KBM-7 (cell line): ENCODE measurements around the gene ATRNL1.

ENCODE experiments used
- DNase-seq: peaks from one replicate; pipeline ENCODE4 v3.0.0-alpha.2; 2015
- in situ Hi-C: fragments of 300-500 bp; cut with MboI; formaldehyde crosslinking; loops from 2 replicates; pipeline ENCODE4 v1.14.3; 2020; ENCODE audit warnings: low sequenced_read_pairs, low pct_unique_long_range_greater_than_20kb, mixed read lengths

ATRNL1 gene

DNA sequence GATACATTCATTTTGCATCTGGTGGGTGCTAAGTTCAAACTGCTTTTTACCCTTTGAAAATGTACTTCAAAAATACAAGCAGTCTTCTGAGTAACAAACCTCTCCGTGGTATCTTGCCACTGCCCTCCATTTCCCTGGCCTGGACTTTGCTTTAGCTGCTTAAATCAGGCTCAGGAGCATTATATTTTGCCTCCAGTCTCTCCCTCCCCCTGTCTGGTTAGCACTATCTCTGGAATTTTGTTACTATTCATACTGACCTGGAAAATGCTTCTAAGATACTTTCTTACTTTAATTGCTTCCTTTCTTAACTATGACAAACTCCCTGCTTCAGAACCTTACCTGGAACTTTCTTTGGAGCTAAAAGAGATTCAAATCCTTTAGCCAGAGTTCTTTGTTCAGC, 810.0 kb downstream of the ATRNL1 start:
- no peak for DNase-seq
- in situ Hi-C loops, result no loop called here

DNA sequence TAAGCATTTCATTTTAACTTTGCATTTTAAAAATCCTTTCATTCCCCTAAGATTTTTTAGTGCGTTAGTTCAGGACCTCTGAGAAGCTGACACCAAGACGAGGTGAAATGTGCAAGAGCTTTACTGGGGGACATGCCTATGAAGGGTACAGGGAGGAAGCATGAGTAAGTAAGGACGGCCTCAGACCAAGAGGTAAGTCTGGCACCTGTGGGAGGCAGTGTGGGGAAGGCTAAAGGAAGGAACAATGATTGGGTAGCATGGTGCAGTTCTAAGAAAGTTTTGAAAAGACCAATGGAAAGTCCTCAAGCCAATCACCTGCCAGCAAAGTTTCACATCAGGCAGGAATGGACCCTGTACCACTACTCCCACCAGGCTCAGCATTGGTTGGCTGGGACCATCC, 810.7 kb downstream of the ATRNL1 start:
- in situ Hi-C loops, result no loop called here
- no peak for DNase-seq

DNA sequence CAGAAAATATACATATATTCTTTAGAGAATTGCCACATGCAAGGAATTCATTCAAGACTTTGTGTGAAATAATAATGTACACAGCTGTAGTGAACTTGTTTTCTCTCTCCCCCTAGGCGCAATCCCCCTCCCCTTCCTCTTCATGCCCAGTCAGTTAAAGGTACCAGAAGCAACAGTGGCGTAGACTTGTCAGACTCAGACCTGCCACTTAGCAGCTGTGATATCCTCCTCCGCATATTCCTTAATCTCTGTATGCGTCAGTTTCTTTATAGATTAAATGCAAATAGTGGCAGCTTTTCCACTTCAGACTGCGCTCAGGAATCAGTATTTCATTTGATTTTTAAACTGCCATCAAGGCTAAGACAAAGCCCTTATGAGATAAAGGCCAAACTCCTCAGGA, 815.9 kb downstream of the ATRNL1 start:
- in situ Hi-C loops, result no loop called here
- no peak for DNase-seq

DNA sequence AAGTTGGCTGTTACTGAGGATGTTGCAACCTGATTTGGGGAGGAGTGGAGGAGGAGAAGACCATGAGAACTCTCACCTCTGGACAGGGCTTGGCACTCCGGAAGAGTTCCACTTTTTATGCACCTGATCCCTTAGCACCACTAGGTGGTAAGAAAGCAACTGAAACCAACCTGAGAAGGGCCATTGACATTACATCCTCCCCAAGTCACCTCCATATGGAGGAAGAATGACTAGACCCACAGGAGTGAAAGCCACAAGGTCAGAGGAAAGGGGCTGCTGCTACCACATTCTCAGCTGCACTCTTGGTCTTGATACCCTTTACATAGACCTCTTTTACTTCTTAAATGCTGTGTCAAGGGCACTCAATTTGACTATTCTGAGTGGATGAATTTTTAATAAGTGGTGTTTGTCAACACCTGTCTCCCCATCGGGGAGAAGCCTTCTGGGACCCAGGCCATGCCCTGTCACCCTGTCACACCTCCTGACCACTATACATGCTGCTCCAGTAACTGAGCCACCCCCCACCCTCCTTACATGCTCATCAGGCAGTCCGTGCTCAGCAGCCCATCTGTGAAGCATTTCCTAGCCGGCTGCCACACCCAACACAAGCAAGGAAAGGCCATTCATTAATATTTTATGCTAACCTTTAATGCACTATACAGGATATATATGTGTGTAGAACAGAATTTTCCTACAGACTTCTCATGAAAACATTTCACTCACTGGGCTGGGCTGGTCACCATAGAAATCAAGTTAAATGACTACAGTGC, 817.0 kb downstream of the ATRNL1 start:
- in situ Hi-C loops, result no loop called here
- no peak for DNase-seq

DNA sequence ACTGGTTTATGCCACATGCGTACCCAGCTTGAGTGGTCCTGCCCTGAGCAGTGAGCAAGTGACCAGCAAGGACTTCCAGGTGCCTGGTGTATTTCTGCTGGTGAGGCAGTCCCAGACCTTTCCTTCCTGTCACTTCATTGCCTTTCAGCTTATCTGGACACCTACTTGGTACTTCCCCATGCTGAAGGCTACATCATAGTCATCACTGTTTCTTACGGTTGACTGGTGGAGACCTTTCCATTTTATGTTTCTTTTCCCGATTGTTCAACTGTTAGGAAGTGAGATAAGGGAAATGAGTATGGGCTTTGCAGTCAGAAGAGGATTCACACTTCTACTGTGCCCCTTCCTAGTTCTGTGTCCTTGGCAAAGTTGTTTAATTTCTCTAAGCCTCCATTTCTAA, 821.3 kb downstream of the ATRNL1 start:
- in situ Hi-C loops, result no loop called here
- no peak for DNase-seq

DNA sequence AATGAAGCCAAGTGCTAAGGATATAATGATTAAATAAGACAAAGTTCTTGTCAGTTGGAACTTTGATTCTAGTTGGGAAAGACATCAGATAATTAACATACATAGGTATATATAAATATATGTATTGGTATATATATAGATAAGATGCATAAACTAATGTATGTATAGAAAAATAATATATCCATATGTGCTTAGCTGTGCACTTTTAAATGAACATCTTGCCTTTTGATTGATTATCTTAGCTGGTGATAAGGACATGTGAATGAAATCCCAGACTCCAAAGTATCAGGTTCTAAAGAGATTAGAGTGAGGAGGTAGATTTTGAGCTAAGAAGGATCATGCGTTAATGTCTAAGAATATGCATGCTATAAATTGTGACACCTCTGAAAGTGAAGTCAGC, 822.3 kb downstream of the ATRNL1 start:
- in situ Hi-C loops, result no loop called here

DNA sequence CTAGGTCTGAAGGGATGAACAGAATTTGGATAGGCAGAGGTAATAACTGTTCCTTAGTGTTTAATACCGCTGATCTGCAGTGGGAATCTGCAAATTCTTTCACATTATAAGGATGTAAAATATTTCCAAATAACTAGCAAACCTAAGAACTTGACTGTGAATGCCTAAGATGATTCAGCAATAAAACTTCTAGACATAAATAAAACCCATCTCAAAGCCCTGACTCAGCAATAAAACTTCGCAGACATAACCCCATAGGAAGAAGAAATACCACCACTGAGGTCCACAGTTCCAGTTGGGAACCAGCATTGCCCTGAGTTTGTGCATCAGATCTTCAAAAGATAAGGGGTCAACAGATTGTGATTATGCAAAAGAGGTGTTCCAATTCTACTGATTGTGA, 825.6 kb downstream of the ATRNL1 start:
- no peak for DNase-seq
- in situ Hi-C loops, result no loop called here

More for the DNA sequence above, 822.3 kb downstream of the ATRNL1 start:
- no peak for DNase-seq

DNA sequence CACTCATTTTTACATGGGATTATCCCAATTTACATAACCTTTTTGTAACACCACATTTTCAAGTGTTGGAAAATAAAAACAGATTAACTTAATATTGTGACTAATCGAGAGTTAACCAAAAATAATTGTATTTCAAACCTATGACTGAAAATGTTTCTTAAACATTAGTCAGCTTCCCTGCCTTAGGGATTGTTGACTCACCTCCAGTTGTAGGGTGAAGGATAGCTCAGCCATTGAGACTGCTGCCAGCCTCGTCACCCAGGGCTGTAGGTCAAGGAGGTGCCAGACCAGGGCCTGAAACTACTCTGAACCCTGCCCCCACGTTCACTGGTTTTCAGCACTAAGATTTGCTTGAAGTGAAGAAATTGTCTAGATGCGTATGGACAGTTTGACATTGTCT, 828.6 kb downstream of the ATRNL1 start:
- in situ Hi-C loops, result no loop called here
- DNase-seq, result no peak

DNA sequence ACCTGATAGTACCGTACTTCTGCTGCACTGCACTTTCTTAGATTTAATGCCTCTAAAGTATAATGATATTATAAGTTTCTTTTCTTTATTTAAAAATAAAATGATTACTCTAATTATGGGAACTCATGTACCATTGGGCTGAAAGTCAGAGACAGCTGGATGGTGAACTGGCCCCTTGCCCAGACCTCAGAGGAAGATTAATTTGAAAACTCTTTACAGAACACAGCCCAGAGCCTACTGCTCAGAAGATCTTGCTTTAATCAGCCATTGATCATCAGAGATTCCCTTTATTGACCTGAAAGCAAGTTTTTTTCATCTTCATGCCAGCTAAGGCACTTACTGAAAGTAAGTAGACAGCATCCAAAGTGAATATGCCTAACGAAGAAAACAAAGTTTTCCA, 838.1 kb downstream of the ATRNL1 start:
- no peak for DNase-seq
- in situ Hi-C loops, result no loop called here

DNA sequence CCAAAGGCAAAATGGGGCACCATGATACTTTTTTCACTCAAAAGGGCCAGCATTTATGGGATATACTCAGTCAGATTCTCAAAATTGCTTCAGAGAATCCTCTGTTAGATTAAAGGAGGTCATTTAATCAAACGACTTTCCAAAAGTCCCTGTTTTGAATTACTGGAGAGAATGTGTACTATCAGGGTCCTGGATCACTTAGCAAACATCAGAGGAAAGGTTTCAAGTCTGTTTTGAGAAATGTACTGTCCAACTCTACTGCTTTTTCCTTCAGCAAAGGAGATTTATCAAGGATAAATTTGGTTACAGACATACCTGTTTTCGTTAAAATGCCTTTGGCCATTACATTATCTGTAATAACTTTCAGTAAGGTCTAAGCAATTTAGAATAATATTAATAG, 838.9 kb downstream of the ATRNL1 start:
- DNase-seq, result no peak
- in situ Hi-C loops, result no loop called here

DNA sequence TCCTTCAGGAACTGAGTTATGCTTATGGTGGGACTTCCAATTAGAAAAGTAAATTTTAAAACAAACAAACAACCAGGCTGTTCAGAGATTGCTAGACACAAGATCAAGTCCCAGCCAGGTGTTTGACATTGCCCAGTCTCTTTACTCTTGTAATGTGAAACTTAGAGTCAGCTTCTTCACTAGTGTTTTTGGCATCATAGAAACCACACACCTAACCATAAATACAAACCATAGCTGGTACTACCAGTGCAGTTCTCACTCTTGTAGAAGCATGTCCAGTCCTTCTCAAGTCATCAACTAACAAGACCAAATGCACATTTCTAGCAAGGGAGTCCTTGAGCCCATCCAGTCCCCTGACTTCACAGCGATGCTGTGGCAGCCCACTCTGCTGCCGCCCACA, 839.9 kb downstream of the ATRNL1 start:
- no peak for DNase-seq
- in situ Hi-C loops, result no loop called here

DNA sequence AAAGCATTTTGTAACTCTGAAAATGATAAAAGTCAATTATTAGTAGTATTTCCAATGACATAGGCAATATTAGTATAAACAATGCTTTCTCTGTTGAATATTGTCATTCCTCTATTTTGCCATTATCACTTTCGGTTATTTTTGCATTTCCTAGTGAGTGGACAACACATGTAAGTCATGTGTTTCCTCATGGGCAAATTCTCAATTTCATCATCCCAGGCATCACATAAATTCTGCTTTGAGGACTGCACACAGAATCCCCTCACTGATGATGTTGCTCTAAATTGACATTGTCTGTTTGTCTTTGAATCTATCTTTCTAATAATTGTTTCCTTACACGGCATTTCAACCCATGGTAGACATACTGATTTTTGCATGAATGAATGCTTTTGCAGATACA, 842.6 kb downstream of the ATRNL1 start:
- DNase-seq, result no peak
- in situ Hi-C loops, result no loop called here

DNA sequence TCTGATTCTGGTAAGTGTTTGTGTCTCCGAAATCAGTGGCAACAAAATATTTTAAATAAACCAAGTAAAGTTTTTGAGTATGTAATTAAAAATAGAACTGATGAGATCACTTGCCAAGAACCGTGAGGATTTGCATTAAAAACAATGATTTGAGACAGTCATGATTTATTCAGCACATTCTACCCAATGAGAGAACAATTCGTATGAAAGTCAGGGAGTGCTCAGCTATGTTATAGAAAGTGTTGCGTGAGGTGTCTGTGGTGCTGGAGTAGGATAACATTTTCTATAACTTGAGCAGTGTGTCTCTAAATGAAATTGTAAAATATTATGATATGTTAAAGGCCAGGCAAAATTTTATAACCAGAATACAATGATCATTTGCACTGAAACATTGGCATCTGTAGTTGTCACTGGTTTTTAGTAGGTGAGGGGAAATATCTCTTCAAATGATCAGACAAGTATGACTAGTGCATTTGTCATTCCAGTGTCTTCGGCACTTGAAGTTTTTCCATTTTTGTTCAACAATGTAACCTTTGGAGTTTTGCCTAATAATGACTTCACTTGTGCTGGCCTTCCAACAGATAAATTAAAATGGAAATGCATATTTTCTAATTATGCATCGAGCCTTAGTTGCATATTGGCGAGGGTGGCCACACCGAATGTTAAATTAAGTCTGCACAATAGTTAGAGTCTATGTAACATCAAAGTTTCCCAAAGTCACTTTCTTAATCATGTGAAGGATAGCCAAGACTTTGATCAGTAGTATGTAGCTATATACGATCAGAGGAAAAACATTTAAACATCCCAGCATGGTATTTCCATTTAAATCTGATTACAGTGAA, 844.0 kb downstream of the ATRNL1 start:
- in situ Hi-C loops, result no loop called here
- no peak for DNase-seq

DNA sequence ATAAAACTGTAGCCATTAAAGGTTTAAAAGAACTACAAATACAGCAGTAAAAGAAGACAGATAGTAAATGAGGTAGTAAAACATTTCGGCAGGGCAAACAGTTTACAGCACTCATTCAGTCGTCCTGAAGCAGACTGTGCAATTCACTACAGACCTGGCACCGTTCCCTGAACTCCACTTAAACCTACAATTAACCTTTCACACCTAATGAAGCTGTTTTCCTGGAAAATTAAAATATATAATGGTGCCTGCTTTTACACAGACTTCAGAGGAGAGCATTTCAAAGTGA, 844.5 kb downstream of the ATRNL1 start:
- no peak for DNase-seq
- in situ Hi-C loops, result no loop called here

DNA sequence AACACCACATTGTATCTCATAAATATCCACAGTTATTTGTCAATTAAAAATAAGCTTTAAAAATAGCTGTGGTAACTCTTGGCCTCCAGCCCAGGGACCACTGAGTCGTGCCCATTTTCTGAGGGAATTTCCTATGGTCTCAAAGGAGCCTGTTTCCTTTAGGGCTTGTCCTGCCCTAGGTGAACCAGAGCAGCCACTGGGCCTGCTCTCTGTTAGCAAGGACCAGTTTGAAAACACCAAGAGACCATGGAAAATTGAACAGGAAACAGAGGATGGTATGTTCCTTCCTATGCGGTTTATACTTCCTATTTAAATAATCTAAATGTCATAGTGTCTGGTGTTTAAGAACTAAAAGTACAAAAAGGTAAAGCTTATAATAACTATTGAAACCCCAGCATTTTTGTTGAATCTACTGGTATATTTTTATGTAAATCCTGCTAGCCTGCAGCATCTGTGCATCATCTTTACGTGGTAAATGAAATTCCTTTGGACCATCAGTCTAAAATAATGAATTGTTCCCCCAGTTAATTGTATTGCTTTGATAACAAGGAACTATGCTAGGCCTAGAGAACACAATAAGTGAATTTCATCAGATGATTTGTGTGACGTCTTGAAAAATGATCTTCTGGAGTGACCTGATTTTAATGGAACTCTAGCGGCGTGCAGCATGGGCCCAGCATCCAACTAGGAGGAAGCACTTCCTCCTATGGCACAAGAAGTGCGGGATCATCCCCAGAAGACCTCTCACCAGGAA, 846.1 kb downstream of the ATRNL1 start:
- no peak for DNase-seq
- in situ Hi-C loops, result no loop called here

DNA sequence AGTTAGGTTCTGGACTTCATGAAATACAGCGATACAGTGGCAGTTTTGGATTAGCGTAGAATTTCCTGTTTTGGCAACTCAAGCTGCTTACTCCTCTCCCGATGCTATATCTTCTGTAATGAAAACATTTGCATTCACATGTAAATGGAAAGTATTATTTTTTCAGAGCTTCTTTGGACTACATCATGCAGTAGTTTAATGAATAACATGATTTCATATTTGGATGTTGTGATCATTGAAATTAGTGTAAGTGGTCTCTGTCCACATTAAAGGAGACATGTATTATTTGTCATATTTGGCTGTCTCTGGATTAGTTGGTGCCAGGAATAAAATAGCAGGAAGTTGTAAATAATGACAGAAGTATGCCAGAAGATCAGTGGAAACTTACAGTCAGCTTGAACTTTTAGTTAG, 848.2 kb downstream of the ATRNL1 start:
- no peak for DNase-seq
- in situ Hi-C loops, result no loop called here

DNA sequence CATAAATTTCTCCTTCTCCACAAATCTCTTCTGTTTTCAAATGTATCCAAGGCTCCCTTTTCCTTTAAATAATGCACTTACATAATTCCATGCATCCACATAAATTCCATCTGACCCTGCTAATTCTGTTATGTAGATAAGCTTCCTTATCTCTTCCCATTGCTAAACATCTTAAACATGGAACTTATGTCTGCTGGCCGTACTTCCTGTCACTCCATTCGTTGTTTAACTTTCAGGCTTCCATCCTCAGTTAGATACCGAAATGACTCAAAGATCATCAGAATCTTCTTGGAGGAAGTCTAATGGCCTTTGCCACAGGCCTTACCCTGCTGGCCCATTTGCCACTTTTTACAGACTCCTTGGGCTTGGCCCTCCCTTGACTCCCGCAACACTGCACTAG, 848.9 kb downstream of the ATRNL1 start:
- DNase-seq, result no peak
- in situ Hi-C loops, result no loop called here

DNA sequence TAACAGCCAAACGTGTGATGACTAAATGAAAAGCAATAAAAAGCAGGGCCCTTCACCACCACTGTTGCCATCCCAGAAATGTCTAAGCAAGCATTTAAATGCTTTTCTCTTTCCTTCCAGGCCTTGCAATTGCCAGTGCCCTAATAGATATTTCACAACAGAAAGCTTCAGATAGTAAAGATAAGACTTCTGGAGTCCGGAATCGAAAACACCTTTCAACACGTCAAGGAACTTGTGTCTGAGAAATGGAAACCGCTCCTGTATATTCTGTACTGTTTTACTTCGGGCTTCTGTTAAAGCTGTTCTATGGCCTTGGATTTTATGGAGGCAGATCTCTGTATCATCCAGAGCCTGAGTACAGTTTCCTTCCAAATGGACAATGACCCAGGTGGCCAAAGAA, 851.4 kb downstream of the ATRNL1 start:
- DNase-seq, result no peak
- in situ Hi-C loops, result no loop called here

DNA sequence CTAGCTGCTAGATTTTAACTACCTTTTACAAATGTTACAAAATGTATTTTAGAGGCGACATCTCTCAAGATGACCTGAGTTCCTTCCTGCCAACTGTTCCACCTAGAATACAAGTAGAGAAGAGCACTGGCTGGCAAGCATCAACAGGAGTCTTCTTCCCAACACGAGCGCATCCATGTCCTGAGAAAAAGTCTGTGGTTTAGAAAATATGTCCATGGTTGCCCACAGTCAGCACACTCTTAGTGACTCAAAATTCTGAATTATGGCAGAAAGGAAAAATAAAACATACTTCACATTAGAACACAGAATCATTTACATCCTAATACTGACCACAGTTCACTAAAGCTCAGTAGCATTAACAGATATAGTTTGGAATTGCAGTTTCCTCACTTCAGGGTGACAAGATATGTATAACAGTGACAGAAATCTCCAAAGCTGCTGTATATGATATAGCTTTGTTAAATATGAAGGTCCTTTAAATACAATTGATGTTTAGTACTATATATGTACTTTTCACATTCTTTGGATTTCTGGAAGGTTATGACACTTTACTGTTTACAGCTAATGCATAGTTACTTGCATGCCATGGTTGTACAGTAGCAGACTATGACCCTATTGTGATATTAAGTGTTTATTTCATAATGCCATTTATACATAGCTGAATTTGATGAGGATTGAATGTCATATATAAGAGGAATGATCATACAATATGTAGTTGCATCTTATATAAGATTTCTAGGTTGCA, 852.7 kb downstream of the ATRNL1 start:
- no peak for DNase-seq
- in situ Hi-C loops, result no loop called here

DNA sequence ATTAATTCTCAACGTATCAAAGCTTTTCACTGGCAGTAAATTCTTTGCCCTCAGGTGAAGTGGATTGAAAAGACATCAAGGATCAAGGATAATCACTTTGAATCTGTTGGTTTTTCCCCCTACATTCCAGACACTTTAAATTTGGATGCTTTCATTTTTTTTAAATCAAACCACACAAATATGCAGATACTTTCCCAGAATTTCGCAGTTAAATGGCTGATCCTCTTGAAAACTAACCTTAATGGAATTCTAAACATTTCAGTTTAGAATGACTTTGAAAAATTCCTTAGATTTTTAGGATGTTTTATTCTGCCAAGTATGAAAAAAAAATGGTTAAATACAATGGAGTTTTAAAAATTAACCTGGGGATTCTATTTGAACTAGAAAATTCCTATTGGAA, 853.9 kb downstream of the ATRNL1 start:
- in situ Hi-C loops, result no loop called here

More for the DNA sequence above, 853.9 kb downstream of the ATRNL1 start:
- no peak for DNase-seq
